SHP77 (cell line): ENCODE results near the gene NR5A2.
"Not testable (repeated sequence)": the region's sequence is repeated elsewhere in the genome, so short reads cannot be mapped to it uniquely, and the experiment has no call there.

Experiments
- DNase-seq, 2 experiments: peaks; one replicate each; lab custom pipeline; 2025; lab: John Stamatoyannopoulos, UW

The NR5A2 gene

DNA sequence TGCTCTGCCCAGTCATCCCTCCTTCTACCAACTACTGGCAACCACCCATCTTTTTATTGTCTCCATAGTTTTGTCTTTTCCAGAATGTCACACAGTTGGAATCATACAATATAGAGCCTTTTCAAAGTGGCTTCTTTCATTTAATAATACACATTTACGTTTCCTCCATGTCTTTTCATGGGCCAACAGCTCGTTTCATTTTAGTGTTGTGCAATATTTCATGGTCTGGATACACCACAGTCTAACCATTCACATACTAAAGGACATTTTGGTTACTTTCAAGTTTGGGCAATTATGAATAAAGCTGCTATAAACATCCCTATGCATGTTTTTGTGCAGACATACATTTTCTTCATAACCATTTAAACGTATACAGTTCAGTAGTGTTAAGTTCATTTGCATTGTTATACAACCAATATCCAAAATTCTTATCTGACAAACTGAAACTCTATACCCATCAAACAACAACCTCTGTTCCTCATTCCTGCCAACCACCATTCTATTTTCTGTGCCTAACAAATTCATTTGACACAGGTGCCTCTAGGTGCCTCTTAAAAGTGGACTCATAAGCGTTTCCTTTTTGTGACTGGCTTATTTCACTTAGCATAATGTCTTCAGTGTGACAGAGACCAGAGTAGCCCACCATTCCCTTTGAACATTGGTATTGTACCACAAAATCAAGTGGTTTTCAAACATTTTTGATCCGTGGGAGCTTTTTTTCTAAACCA, 138.1 kb downstream of the NR5A2 start:
- no peak for DNase-seq

DNA sequence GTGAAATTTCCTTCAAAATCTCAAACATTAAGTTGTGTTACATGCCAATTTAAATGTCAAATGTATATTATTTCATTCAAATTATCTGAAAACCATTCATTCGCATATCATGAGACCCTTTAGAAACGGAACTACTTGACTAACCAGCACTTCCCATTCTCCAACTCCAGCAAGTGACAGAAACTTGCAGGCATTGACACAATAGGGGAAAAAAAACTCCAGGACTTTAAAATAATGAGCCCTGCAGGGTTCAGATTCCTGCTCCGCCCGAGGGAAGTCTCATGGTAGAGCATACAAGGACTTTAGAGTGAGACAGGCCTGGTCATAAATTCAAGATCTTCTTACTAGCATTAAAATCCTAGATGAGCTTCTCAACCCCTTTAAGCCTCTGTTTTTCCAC, 138.9 kb downstream of the NR5A2 start:
- DNase-seq, result no peak

DNA sequence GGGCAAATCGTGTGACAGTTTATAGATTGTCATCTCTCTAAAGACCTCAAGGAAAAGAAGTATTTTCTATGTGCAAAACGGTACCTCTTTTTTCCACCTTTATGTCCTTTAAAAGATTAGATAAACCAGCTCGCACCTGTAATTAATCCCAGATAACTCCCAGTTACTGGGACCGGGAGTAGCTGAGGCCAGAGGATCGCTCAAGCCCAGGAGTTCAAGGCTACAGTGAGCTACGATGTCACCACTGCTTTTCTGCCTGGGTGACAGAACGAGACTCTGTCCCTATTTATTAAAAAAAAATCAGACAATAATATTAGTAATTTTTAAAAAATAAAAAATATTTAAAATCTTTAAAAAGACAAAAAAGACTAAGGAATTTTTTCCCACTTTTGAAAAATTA, 141.4 kb downstream of the NR5A2 start:
- no peak for DNase-seq

DNA sequence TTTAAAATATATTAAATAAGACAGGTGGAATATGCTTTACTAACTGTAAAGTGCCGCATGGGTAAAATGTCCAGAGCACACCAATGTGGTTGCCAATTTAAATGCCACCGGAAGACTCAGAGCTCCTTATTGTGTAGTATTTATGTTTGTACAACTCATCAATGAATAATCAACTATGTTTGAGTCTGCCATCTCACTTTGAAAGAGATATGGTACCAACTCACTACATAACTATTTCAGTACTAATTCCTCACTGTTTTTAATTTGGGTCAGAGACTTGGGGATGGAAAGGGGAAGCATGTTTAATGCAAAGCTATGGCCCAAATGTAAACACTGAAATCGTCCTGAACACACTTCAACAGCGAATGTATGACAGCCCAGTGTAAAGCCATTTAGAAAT, 144.8 kb downstream of the NR5A2 start:
- DNase-seq, result no peak

DNA sequence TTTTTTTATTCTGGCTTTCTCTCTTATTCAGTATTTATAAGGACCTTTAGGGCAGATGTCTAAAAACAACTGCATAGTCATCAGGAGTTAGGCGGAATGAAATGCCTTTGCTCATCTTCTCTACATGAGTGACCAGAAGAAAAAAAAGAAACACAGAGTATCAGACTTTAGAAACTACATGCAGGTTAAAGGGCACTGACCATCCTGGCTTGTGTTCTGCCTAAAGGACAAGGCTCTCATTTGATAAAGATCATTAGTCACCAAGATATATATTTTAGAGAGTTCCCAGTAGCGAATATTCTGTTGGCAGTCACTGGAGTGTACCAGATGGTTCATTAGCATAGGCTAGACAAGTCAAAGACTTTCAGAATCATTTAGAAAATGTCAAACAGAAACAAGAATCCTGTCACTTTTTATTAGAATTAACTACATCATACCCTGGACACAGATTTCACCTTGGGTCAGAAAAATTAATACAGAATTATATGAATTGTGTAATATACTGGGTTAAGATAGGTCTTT, 145.6 kb downstream of the NR5A2 start:
- DNase-seq, result no peak

DNA sequence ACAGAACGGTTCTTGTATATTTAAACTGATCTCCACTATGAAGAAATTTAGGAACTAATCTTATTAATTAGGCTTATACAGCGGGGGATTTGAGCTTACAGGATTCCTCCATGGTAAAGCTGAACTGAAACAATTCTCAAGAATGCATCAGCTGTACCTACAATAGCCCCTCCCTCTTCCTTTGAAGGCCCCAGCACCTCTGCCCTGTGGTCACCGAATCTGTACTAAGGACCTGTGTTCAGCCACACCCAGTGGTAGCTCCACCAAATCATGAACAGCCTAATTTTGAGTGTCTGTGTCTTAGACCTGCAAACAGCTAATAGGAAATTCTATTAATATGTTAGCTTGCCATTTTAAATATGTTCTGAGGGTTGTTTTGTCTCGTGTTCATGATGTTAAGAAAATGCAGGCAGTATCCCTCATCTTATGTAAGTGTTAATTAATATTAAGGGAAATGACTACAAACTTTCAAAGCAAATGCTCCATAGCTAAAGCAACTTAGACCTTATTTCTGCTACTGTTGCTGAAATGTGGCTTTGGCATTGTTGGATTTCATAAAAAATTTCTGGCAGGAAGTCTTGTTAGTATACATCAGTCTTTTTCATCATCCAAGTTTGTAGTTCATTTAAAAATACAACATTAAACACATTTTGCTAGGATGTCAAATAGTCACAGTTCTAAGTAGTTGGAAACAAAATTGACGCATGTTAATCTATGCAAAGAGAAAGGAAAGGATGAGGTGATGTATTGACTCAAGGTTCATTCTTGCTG, 147.2 kb downstream of the NR5A2 start:
- no peak for DNase-seq

DNA sequence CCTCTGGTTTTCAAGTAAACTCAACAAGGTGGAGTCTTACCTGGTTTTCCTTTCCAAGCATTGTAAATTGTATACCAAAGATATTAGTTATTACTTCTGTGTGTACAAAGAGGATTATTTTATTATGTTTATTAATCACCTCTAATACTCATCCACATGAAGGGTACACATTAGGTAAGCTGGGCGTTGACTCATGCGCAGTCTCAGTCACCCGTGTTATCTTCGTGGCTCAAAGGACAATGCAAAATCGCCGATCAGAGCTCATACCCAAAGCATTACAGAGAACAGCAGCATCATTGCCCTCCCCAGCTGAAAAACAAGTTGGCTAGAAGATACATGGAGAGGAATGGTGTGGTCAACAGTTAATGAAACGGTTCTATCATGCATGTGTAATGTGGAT, 148.7 kb downstream of the NR5A2 start:
- no peak for DNase-seq

DNA sequence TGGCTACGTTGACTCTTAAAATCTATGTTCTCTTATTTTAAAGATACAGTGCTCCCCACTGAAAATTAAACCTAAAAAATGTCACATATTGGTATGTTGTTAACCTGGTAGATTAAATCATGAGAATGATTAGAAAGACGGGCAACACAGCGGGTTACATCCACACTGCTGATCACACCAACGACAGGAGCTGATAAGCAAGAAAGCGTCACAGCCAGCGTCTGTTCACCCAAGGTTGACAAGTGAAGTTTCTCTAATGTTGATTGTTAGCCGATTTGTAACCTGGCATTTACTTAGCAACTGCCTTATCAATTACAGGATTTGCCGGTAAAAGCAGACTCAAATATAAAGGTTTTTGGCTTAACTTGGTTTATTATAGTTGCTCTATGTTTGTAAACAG, 149.3 kb downstream of the NR5A2 start:
- no peak for DNase-seq

DNA sequence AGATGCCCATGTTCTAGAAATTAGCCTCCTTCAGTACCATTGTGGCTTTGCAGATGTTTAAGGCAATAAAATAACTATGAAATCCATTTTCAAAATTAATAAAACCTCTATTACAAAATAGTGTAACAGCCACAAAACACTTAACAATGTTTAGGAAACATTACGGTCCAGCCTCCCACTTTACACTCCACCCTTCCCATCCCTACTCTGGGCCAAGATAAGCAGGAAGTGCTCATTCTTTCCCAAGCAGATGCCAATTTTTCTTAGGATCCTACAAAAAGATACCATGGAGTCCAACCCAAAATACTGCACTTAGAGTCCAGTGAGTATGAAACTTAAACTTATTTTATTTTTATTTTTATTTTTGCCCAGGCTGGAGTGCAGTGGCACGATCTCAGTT, 150.8 kb downstream of the NR5A2 start:
- no peak for DNase-seq

DNA sequence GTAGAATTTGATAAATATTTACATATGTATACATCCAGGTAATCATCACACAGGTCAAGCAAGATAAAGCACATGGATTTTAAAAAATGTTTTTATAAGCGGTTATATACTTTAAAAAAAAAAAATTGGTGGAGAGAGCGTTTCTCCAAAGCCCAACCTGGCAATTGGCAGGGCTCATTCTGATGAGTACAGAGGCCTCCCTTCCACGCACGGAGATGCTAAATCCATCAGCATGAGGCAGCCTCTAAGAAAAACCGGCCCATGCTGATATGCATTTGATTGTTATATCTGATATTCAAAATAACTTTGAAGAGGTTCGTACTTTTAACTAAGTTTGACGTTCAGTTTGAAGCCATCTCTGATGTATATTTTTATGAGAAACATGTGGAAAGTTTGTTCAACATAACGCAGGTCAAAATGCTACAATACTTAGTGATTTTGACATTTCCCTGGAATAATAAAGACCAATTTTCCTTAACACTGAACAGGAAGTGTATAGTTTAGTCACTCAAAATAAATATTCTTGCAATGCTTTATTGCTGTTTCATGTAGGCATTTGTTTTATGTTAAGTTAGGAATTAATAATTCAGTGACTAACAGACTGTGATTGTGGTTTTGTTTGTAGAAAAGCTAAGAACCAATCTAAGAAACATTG, 151.7 kb downstream of the NR5A2 start:
- DNase-seq, result no peak

DNA sequence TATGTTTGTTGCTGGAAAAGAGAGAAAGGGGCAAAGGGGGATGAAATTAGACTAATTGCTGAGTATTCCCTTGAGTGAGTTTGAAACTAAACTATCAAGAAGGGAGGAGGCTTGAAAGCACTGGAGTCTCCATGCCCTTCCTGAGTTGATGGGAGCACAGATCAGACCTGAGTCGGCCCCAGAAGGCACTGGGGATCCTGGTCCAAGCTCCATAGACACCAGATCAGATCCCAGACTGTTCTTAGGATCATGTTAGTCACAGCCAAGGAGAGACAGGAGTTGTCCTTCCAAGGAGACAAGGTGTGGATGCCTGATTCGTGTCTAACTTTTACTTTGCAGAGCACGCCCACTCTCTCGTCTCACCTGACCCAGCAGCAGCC, 152.3 kb downstream of the NR5A2 start:
- DNase-seq, result no peak

DNA sequence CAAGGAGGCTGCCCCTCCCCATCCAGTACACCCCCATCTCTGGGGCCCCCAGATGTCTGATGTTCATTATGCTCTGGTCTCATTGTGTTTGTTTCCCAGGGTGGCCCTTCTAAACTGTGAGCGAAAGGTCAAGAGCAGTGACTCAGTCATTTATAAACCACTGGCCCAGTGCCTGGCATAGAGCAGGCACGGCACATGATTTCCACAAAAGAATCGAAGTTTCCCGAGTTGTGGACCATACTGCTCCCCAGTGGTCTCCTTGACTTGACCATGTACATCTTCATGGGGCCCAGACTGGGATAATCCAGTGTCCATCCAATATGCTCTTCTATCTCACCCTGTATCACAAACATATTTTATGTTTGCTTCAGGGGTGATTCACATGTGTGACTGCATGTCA, 153.3 kb downstream of the NR5A2 start:
- no peak for DNase-seq

DNA sequence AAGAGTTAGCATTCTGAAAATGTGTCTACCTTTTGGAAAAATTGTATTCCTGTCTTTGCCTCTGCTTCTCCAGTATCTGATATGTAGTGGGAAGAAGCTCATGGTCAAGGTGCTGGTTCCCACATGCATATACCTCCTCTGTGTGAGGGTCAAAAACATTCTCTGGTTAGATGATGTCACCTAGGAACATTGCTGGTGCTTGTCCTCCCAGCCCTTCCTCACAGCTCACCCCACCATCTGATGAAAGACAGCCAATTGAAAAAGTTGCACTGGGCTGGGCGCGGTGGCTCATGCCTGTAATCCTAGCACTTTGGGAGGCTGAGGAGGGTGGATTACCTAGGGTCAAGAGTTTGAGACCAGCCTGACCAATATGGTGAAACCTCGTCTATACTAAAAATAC, 154.4 kb downstream of the NR5A2 start:
- DNase-seq, result no peak

DNA sequence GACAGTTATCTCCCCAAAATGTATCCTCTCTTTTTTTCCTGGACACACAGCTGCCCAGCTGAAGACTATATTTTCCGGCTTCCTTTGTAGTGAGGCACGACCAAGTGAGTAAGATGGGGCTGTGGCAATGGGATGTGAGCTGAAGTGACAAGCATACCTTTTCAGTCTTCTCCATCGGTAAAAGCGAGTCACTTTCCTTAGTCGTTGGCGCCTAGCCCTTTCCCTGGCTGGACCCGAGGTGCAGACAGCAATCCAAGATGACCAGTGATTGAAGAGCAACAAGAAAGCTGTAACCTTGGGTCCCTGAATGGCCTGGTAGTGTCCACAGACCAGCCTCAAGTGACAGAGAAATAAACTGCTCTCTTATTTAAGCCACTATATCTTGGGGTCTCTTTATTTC, 155.2 kb downstream of the NR5A2 start:
- no peak for DNase-seq

DNA sequence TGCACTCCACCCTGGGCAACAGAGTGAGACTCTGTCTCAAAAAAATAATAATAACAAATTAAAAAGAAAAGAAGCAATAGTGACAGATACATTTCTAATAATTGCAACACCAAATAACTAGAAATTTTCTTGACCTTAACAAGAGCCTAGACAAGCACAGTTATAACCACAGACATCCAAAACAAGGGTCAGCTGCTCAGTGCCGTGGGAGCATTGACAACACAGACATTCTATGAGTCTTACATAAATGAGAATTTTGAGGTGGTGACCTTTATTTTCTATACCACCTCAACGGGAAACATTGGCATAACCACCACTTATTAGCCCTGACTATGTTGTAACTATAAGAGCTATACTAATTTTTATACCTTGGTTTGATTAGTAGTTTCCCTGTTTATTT, 156.1 kb downstream of the NR5A2 start:
- DNase-seq, result no peak

DNA sequence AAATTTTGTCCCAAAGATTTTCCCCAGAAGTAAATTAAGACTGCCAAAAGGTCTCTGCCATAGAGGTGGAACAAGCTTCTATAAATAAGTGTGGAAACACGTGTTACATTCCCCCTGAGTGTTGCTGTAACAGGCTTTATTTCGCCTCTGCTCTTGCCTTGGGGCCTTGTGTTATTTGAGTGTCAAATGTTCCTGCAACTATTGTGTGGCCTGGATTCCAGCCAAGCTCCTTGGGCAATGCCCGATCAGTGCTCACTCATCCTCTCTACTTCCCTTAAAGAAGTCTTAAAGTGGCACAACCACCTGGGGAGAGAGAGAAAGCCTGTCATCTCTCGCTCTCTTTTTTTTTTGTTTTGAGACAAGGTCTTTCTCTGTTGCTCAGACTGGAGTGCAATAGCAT, 156.7 kb downstream of the NR5A2 start:
- DNase-seq, result peak; percentile 2 to 22

DNA sequence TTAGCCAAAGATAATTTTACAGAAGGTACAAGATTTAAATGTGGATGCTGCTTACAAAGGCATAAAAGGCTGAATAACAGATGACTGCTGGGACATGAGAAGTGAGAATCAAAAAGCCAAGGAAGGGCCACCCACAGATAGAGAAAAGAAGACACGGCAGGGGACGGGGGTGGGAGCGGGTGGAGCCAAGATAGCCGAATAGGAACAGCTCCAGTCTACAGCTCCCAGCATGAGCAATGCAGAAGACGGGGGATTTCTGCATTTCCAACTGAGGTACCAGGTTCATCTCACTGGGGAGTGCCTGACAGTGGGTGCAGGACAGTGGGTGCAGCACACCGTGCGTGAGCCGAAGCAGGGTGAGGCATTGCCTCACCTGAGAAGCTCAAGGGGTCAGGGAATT, 157.7 kb downstream of the NR5A2 start:
- not testable (repeated sequence) for DNase-seq

DNA sequence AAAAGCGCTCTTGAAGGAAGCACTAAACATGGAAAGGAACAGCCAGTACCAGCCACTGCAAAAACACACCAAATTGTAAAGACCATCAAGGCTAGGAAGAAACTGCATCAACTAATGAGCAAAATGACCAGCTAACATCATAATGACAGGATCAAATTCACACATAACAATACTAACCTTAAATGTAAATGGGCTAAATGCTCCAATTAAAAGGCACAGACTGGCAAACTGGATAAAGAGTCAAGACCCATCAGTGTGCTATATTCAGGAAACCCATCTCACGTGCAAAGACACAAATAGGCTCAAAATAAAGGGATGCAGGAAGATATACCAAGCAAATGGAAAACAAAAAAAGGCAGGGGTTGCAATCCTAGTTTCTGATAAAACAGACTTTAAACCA, 159.8 kb downstream of the NR5A2 start:
- DNase-seq, result not testable (repeated sequence)

DNA sequence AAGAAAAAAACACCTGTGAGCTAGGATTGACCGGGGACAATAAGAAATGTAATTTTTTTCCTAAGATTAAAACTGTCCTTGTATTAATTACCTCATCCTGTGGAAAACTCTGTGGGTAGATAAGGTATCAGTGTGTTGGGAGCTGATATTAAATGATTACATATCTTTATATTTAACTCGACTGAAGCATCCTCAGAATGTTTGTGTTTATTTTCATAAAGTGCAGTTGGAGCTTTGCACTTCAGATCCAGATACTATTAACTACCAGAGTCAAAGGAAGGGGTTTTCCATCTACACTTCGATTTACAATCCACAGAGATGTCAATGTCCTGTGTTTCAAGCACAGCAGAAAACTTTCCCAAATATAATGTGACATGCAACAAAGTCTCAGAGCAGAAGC, 164.5 kb downstream of the NR5A2 start:
- DNase-seq, result no peak

DNA sequence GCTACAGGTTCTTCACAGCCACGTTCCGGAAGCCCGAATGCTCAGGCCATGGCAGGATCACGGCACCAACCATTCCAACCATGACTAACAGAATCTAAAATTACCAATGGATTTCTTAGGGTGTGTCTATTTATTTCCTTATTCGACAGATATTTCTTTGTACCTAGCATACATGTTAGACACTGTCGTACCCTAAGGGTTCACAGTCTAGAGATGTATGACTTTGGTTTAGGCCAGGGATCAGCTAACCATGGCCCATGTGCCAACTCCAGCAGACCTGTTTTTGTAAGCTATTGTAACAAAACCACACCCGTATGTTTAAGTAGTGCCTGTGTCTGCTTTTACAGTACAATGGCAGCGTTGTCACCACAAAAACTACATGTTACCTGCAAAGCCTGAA, 167.0 kb downstream of the NR5A2 start:
- DNase-seq, result no peak

DNA sequence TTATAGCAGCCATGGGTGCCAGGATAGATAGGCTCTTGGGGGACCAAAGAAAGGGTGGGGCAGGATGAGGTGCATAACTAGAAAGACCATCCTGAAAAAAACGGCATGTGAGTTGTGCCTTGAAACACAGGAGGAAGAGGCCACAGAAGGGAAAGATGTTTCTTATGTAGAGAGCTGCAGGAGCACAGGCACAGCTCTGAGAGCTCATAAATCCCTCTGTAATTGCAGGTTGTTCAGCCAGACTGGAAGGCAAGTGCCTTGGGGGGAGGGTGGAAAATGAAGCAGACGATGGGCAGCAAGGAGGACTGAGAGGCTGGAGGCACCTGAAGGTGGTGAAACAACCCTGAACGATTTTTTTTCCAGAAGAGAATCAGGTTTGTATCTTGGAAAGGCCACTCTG, 170.7 kb downstream of the NR5A2 start:
- no peak for DNase-seq

DNA sequence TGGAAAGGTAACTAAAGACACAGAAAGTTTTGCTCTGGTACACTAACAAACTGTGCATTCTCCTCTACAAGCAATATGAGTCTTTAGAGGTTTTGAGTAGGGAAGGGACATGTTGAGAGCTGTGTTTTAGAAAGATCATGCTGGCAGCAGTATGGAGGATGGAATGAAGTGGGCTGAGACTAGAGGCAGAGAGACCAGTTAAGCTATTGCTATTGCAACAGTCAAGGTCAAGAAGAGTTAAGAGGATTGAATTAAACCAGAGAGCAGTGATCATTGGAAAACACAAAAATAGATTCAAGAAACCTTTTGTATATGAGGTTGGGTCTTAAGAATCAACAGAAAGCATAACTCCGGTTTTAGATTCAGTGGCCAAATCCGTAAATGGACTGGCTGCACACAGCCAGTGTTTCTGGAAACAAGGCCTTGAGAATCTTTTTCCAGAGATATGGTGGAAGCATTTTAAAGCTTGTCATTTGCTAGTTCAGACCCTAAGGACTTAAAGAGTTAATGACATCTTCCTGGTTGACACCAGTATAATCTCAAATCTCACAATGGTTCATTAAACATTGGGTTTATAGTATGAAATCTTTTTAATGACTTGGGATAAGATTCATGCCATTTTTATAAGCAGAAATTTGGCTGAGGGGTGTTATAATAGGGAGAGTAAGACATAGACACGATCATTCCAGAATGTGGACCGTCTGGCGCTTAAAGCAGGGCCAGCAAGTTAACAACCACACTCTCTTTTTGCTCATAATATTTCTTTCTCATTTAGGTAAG, 177.9 kb downstream of the NR5A2 start:
- DNase-seq, result no peak
